Measurements from ENCODE around the gene TRIM21. TPM values are rescaled to one million over a fixed set of nuclear protein-coding genes. Genes with fewer than 3 reads are reported as not detected.

Gene TRIM21
- total and polyA plus RNA-seq, 9 of the 15 experiments (the other 6 are each of a cell fraction or from before 2014, with no cell fraction given), result 9.2 to 21.1 (median 10.8) TPM

GRCh38 chr11:4393209-4393857 is at the start of gene TRIM21 (continued):
- no peak for TF ChIP-seq CREB3 (tag; conservative IDR thresholded peaks at IDR 0.05; ENCODE audit: low read depth)
- no peak for TF ChIP-seq KAT8 (IDR thresholded peaks at IDR 0.05; ENCODE audit: low read depth)
- no peak for TF ChIP-seq CEBPB (tag; IDR thresholded peaks at IDR 0.05)
- no peak for TF ChIP-seq POU5F1 (IDR thresholded peaks at IDR 0.05; ENCODE audit: borderline replicate concordance, low read depth, low read length, partially characterized antibody)
- TF ChIP-seq POLR2G (IDR thresholded peaks at IDR 0.05; ENCODE audit: low read depth, low read length), result peak; percentile 48; the same call in 1 of the 2 replicates
- TF ChIP-seq FOSL1 (tag; conservative IDR thresholded peaks at IDR 0.05), result no peak
- no peak for TF ChIP-seq DACH1 (IDR thresholded peaks at IDR 0.05; ENCODE audit: partially characterized antibody)
- no peak for TF ChIP-seq FUS (optimal IDR thresholded peaks at IDR 0.05; ENCODE audit: low read depth, low read length)
- TF ChIP-seq E2F1 (CRISPR knock-in tag; IDR thresholded peaks at IDR 0.05), result no peak
- TF ChIP-seq ZBTB11 (CRISPR knock-in tag; IDR thresholded peaks at IDR 0.05), result peak in 1 of 3 experiments; percentile 17; a peak in 1 of 6 replicates
- no peak for TF ChIP-seq SMAD3 (CRISPR knock-in tag; conservative IDR thresholded peaks at IDR 0.05)
- TF ChIP-seq ZNF274 (IDR thresholded peaks at IDR 0.05; ENCODE audit: borderline replicate concordance, low read depth, low read length), result no peak
- no peak for TF ChIP-seq ZNF511 (CRISPR knock-in tag; IDR thresholded peaks at IDR 0.05)
- TF ChIP-seq HMG20A (CRISPR knock-in tag; conservative IDR thresholded peaks at IDR 0.05), result no peak
- no peak for TF ChIP-seq PATZ1 (CRISPR knock-in tag; IDR thresholded peaks at IDR 0.05; ENCODE audit: borderline replicate concordance)
- TF ChIP-seq ARHGAP35 (IDR thresholded peaks at IDR 0.05; ENCODE audit: partially characterized antibody), result no peak
- TF ChIP-seq E2F4 (CRISPR knock-in tag; IDR thresholded peaks at IDR 0.05; ENCODE audit: low read depth), result no peak
